HCT116 (cell line): ENCODE measurements around the gene SLAIN2. TPM values are rescaled to one million over a fixed set of nuclear protein-coding genes. Genes with fewer than 3 reads are reported as not detected.
"Not testable (repeated sequence)": the region's sequence is repeated elsewhere in the genome, so short reads cannot be mapped to it uniquely, and the experiment has no call there.

ENCODE experiments used
- ATAC-seq: fragments of 200-7000 bp; cut with Tn5 transposase; 2 replicates; pipeline ENCODE4 v1.9.1; 2020; ENCODE audit warnings: mild to moderate bottlenecking, moderate library complexity
- BruUV-seq: library from RNA; stranded (reverse); fragments of 400-500 nt; replicated peaks from 2 replicates; lab custom pipeline; 2021; lab: Mats Ljungman, UMichigan
- CTCF ChIA-PET: fragments of 300-600 bp; sonication (Branson Sonifier 250); formaldehyde crosslinking; loops from one replicate; lab custom pipeline; 2021; ENCODE audit warnings: antibody characterized with exemption; lab: Charles Lee
- POLR2A ChIA-PET: fragments of 300-600, 350-600 bp; sonication (Branson Sonifier 250); formaldehyde crosslinking; loops from one replicate; lab custom pipeline; 2021; ENCODE audit warnings: antibody characterized with exemption; lab: Charles Lee
- RAD21 ChIA-PET, 2 experiments: fragments of 300-600 bp; sonication (Branson Sonifier 250); formaldehyde crosslinking; loops; one replicate each; lab custom pipeline; 2023; ENCODE audit warnings: low total read pairs in 2 of 2; ENCODE audit not compliant: uncharacterized antibody in 2 of 2, unreplicated experiment in 2 of 2, low non-redundant PET in 1 of 2; lab: Charles Lee
- DNase-seq: peaks from one replicate; pipeline ENCODE4 v3.0.0-alpha.2; 2010; ENCODE audit warnings: low read depth, low spot score
- H2AFZ ChIP-seq: fragments of 200-600 bp; shearing (Covaris generic), sonication (generic); 2 replicates; pipeline ENCODE4 v1.6.1; 2017; ENCODE audit warnings: low read depth, mixed run types, mixed read lengths, antibody characterized with exemption, low read length; ENCODE audit not compliant: poor library complexity, severe bottlenecking
- H3K27ac ChIP-seq: 2 replicates; pipeline ENCODE4 v1.5.1; 2012; ENCODE audit warnings: low read depth, low read length
- H3K27me3 ChIP-seq: fragments of 200-600 bp; sonication (generic); 2 replicates; pipeline ENCODE4 v1.6.1; 2016; ENCODE audit warnings: mixed run types, low read length, mixed read lengths; ENCODE audit not compliant: insufficient read depth
- H3K36me3 ChIP-seq, 2 experiments: fragments of 200-500 bp in 1 of 2; fragments of 200-600 bp in 1 of 2; sonication (Bioruptor generic) in 1 of 2; sonication (generic) in 1 of 2; 2 replicates each; pipeline versions ENCODE4 v1.5.1 to v1.6.1; 2014 to 2016; ENCODE audit warnings: low read length in 2 of 2, inconsistent platforms in 1 of 2, mixed read lengths in 1 of 2, mixed run types in 1 of 2; ENCODE audit not compliant: insufficient read depth in 2 of 2, control insufficient read depth in 1 of 2
- H3K4me1 ChIP-seq, 2 experiments: fragments of 200-600 bp in 1 of 2; sonication (generic) in 1 of 2; 2 replicates each; pipeline versions ENCODE4 v1.5.1 to v1.6.1; 2012 to 2017; ENCODE audit warnings: low read length in 2 of 2, inconsistent platforms in 1 of 2, mild to moderate bottlenecking in 1 of 2, mixed read lengths in 1 of 2, mixed run types in 1 of 2, moderate library complexity in 1 of 2; ENCODE audit not compliant: insufficient read depth in 2 of 2, control insufficient read depth in 1 of 2
- H3K4me2 ChIP-seq: fragments of 200-600 bp; sonication (generic); 2 replicates; pipeline ENCODE4 v1.6.1; 2017; ENCODE audit warnings: mixed run types, low read length, mixed read lengths
- H3K4me3 ChIP-seq, 2 experiments: fragments of 200-600 bp in 1 of 2; sonication (generic) in 1 of 2; replicated peaks in 1 of 2; 2 replicates each; pipeline ENCODE4 v1.5.1; 2011 to 2016; ENCODE audit warnings: low read length in 2 of 2, control low read depth in 1 of 2, low read depth in 1 of 2, mild to moderate bottlenecking in 1 of 2, mixed read lengths in 1 of 2, mixed run types in 1 of 2
- H3K79me2 ChIP-seq: fragments of 200-600 bp; sonication (generic); 2 replicates; pipeline ENCODE4 v1.6.1; 2017; ENCODE audit warnings: mild to moderate bottlenecking, mixed run types, low read length, moderate library complexity, mixed read lengths; ENCODE audit not compliant: insufficient read depth
- H3K9ac ChIP-seq: fragments of 200-600 bp; sonication (generic); 2 replicates; pipeline ENCODE4 v1.6.1; 2016; ENCODE audit warnings: low read length, mixed read lengths
- H3K9me2 ChIP-seq: fragments of 200-600 bp; sonication (generic), shearing (Covaris generic); 2 replicates; pipeline ENCODE4 v1.6.1; 2017; ENCODE audit warnings: mixed run types, mild to moderate bottlenecking, moderate library complexity; ENCODE audit not compliant: insufficient read depth
- H3K9me3 ChIP-seq, 2 experiments: fragments of 200-500 bp in 1 of 2; fragments of 200-600 bp in 1 of 2; sonication (Bioruptor generic) in 1 of 2; sonication (generic) in 1 of 2; 2 replicates each; pipeline ENCODE4 v1.6.1; 2014 to 2017; ENCODE audit warnings: low read length in 2 of 2, mixed read lengths in 2 of 2, inconsistent platforms in 1 of 2, low read depth in 1 of 2, mild to moderate bottlenecking in 1 of 2, mixed run types in 1 of 2, moderate library complexity in 1 of 2; ENCODE audit not compliant: control insufficient read depth in 1 of 2, insufficient read depth in 1 of 2
- H4K20me1 ChIP-seq: fragments of 200-600 bp; sonication (generic), shearing (Covaris generic); 2 replicates; pipeline ENCODE4 v1.6.1; 2017; ENCODE audit warnings: mixed run types, mild to moderate bottlenecking, moderate library complexity; ENCODE audit not compliant: insufficient read depth
- CBX3 ChIP-seq: IDR thresholded peaks from 2 replicates; pipeline ENCODE4 v1.6.1; 2012; ENCODE audit warnings: low read depth
- EGR1 ChIP-seq: IDR thresholded peaks from 2 replicates; pipeline ENCODE4 v1.6.1; 2012; ENCODE audit warnings: low read depth
- EZH2 ChIP-seq: fragments of 200-600 bp; sonication (generic); IDR thresholded peaks from 2 replicates; pipeline ENCODE4 v1.6.1; 2017; ENCODE audit warnings: antibody characterized with exemption, mixed run types
- EZH2phosphoT487 ChIP-seq: fragments of 200-600 bp; IDR thresholded peaks from 2 replicates; pipeline ENCODE4 v1.6.1; 2018; ENCODE audit warnings: antibody characterized with exemption, borderline replicate concordance
- FOSL1 ChIP-seq: IDR thresholded peaks from 2 replicates; pipeline ENCODE4 v1.6.1; 2012; ENCODE audit warnings: low read depth
- POLR2A ChIP-seq: IDR thresholded peaks from 2 replicates; pipeline ENCODE4 v1.7.0; 2011; ENCODE audit warnings: borderline replicate concordance; ENCODE audit not compliant: insufficient read depth, insufficient read length; ENCODE audit errors: extremely low read depth
- POLR2AphosphoS5 ChIP-seq: IDR thresholded peaks from 2 replicates; pipeline ENCODE4 v1.6.1; 2011; ENCODE audit warnings: mild to moderate bottlenecking, low read depth, low read length, moderate library complexity
- SIN3A ChIP-seq: IDR thresholded peaks from 2 replicates; pipeline ENCODE4 v1.6.1; 2012; ENCODE audit warnings: low read depth
- SP1 ChIP-seq: IDR thresholded peaks from 2 replicates; pipeline ENCODE4 v1.6.1; 2012; ENCODE audit warnings: low read depth
- YY1 ChIP-seq: IDR thresholded peaks from 2 replicates; pipeline ENCODE4 v1.6.1; 2011; ENCODE audit warnings: low read length, low read depth, moderate library complexity, mild to moderate bottlenecking; ENCODE audit not compliant: insufficient replicate concordance; ENCODE audit errors: extremely low read depth
- ZFX ChIP-seq: fragments of 450-650 bp; IDR thresholded peaks from 2 replicates; pipeline ENCODE4 v1.6.1; 2017
- ZNF274 ChIP-seq: fragments of 200-500 bp; sonication (Bioruptor generic); IDR thresholded peaks from 2 replicates; pipeline ENCODE4 v1.6.1; 2014; ENCODE audit warnings: mild to moderate bottlenecking, low read depth, low read length, inconsistent platforms
- intact Hi-C: fragments of 100-400 bp; cut with micrococcal nuclease; formaldehyde crosslinking; loops from 2 replicates; pipeline ENCODE4 v1.10.0; 2022
- total RNA-seq: library from RNA; stranded (reverse); gene quantifications from one replicate; pipeline ENCODE4 v1.2.1, GENCODE V29; 2021; ENCODE audit not compliant: unreplicated experiment
- TF ChIP-seq, protein P1 (sequence below): IDR thresholded peaks from 2 replicates; pipeline ENCODE4 v1.6.1; 2012
- TF ChIP-seq, protein P2 (sequence below): IDR thresholded peaks from 2 replicates; pipeline ENCODE4 v1.6.1; 2012; ENCODE audit warnings: low read depth

The SLAIN2 gene
- total RNA-seq, 1 experiment from 2014 or later, result 50.3 TPM

DNA sequence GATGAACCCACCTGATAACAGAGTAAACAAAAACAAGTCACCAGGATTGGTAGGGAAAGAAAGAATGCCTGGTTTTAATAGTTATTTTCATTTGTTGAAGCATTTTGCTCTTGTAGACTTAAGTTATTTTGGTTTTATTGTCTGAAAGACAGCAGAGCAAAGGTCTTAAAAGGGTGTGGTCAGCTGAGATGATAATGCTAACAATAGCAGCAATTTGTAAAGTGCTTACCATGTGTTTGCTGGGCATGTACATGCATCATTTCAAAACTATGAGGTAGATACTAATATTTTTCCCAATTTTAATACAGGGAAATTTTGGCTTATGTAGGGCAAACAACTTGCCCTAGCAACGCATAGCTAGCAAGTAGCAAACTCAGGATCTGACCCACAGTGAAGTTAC, 95.0 kb downstream of the SLAIN2 start:
- RAD21 ChIA-PET, result no interaction called here
- intact Hi-C loops, result no loop called here
- no peaks in the 10 kb centered on the region for H3K4me1 ChIP-seq
- BruUV-seq, result no TSS peak
- H3K79me2 ChIP-seq, result no peaks in the 10 kb centered on the region
- no peak overlapping the region for H3K4me2 ChIP-seq
- no peak for TF ChIP-seq POLR2A
- no peak for TF ChIP-seq FOSL1
- no peak for TF ChIP-seq YY1
- TF ChIP-seq EGR1, result no peak
- no peak for TF ChIP-seq EZH2phosphoT487
- no peaks in the 10 kb centered on the region for H4K20me1 ChIP-seq
- ATAC-seq, result no peak
- H3K4me3 ChIP-seq, result no peak overlapping the region
- no peak for DNase-seq
- H2AFZ ChIP-seq, result no peak overlapping the region
- CTCF ChIA-PET, result no interaction called here
- no peaks in the 10 kb centered on the region for H3K9me3 ChIP-seq
- no peak overlapping the region for H3K27ac ChIP-seq
- no peaks in the 10 kb centered on the region for H3K36me3 ChIP-seq
- POLR2A ChIA-PET, result no interaction called here
- H3K9ac ChIP-seq, result no peak overlapping the region
- H3K9me2 ChIP-seq, result no peaks in the 10 kb centered on the region
- no peaks in the 10 kb centered on the region for H3K27me3 ChIP-seq

DNA sequence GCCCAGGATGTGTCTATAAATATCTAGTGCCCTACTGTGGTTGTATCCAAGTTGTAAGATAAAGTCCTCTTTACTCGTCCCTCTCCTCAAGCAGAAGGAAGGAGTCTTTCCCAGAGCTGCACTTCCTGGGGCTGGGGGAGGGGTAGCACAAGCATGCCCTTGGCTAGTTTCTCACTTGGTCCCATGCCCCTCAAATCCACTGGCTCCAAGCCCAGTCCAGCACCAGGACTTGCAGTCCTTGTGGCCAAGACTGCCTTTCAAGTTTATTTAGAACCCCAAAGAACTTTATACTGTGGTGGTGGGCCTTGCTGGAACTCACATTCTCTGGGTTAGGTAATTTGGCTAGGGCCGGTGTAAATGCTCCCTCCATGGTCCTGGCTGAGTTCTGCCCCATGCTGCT, 98.7 kb downstream of the SLAIN2 start:
- Histone ChIP-seq H3K4me1 (no peaks in the 10 kb centered on the region), H4K20me1 (no peaks in the 10 kb centered on the region), H3K9me2 (no peaks in the 10 kb centered on the region), H3K36me3 (no peaks in the 10 kb centered on the region), H3K27me3 (no peaks in the 10 kb centered on the region), H3K9ac (no peak overlapping the region), H2AFZ (no peak overlapping the region), H3K9me3 (no peaks in the 10 kb centered on the region), H3K4me2 (no peak overlapping the region), H3K79me2 (no peaks in the 10 kb centered on the region), H3K27ac (no peak overlapping the region), H3K4me3 (no peak overlapping the region)
- ChIA-PET POLR2A (no interaction called here), CTCF (no interaction called here), RAD21 (no interaction called here)
- TF ChIP-seq EGR1, result no peak
- TF ChIP-seq SP1, result no peak
- no peak for TF ChIP-seq CBX3
- TF ChIP-seq POLR2A, result no peak
- no peak for TF ChIP-seq ZFX
- TF ChIP-seq, protein P1, sequence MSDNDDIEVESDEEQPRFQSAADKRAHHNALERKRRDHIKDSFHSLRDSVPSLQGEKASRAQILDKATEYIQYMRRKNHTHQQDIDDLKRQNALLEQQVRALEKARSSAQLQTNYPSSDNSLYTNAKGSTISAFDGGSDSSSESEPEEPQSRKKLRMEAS, result no peak
- TF ChIP-seq, protein P2, sequence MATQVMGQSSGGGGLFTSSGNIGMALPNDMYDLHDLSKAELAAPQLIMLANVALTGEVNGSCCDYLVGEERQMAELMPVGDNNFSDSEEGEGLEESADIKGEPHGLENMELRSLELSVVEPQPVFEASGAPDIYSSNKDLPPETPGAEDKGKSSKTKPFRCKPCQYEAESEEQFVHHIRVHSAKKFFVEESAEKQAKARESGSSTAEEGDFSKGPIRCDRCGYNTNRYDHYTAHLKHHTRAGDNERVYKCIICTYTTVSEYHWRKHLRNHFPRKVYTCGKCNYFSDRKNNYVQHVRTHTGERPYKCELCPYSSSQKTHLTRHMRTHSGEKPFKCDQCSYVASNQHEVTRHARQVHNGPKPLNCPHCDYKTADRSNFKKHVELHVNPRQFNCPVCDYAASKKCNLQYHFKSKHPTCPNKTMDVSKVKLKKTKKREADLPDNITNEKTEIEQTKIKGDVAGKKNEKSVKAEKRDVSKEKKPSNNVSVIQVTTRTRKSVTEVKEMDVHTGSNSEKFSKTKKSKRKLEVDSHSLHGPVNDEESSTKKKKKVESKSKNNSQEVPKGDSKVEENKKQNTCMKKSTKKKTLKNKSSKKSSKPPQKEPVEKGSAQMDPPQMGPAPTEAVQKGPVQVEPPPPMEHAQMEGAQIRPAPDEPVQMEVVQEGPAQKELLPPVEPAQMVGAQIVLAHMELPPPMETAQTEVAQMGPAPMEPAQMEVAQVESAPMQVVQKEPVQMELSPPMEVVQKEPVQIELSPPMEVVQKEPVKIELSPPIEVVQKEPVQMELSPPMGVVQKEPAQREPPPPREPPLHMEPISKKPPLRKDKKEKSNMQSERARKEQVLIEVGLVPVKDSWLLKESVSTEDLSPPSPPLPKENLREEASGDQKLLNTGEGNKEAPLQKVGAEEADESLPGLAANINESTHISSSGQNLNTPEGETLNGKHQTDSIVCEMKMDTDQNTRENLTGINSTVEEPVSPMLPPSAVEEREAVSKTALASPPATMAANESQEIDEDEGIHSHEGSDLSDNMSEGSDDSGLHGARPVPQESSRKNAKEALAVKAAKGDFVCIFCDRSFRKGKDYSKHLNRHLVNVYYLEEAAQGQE, result no peak
- TF ChIP-seq POLR2AphosphoS5, result no peak
- TF ChIP-seq ZNF274, result no peak
- no peak for TF ChIP-seq EZH2
- no peak for TF ChIP-seq SIN3A
- no peak for TF ChIP-seq EZH2phosphoT487
- no peak for TF ChIP-seq FOSL1
- intact Hi-C loops, result no loop called here
- no TSS peak for BruUV-seq
- ATAC-seq (no peak), DNase-seq (no peak)

DNA sequence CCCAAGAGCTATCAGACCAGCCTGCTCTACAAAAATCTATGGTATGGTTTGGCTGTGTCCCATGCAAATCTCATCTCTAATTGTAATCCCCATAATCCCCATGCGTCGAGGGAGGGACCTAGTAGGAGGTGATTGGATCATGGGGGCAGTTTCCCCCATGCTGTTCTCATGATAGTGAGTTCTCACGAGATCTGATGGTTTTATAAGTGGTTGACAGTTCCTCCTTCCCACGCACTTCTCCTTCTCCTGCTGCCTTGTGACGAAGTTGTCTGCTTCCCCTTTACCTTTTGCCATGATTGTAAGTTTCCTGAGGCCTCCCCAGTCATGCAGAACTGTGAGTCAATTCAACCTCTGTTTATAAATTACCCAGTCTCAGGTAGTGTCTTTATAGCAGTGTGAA, 99.6 kb downstream of the SLAIN2 start:
- BruUV-seq, ATAC-seq, H4K20me1 ChIP-seq, H3K9ac ChIP-seq, H3K27me3 ChIP-seq, CTCF ChIA-PET, POLR2A ChIA-PET, H3K4me3 ChIP-seq, H3K27ac ChIP-seq, intact Hi-C loops, RAD21 ChIA-PET, H3K4me2 ChIP-seq, H3K79me2 ChIP-seq, H3K9me3 ChIP-seq, H2AFZ ChIP-seq, DNase-seq, H3K36me3 ChIP-seq, H3K4me1 ChIP-seq, H3K9me2 ChIP-seq: not testable (repeated sequence)
